Stimulated activated CD8-positive, alpha-beta memory T cell treated with anti-CD3 and anti-CD28 coated beads, Interleukin-15, amount 100 ng/mL, for 48 hours (primary cell): ENCODE results near the gene PI4K2A.
A peak's percentile ranks its signal among the peaks of the same experiment; 100 is the strongest.

Experiments used
- DNase-seq, 2 donors: peaks; one replicate each; pipeline ENCODE4 v3.0.0-alpha.2; 2020; ENCODE audit warnings: low read depth in 2 of 2

Gene PI4K2A

DNA sequence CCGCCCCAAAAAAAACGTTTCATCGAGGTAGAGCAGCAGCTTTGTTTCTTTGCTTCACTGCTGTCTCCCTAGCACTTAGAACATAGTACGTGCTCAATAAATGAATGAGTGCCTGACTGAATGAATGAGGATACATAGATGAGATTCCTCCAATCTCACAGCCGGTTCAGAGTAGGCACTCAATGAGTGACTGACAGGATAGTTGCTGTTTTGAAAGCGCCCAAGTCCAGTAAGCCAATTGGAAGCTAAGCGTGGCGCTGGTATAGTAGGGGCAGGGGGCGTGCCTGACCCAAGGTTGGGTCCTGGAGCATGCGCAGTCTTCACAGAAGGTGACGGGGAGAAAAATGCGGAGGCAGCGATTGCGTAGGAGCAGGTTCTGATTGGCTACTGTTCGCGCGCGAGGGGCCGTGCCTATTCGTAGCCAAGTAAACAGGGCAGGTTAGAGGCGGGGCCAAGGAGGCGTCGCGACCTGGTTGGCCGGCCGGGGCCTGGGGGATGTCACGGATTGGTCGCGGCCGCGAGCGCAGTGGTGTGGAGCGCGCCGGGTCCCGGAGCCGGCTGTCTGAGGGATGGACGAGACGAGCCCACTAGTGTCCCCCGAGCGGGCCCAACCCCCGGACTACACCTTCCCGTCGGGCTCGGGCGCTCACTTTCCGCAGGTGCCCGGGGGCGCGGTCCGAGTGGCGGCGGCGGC is at the start of gene PI4K2A:
TSS of gene PI4K2A (plus strand) at position 498 of the 694 bp plus-strand sequence. CDS start at position 570, 72 bp downstream.
- DNase-seq: peak; percentile 99

DNA sequence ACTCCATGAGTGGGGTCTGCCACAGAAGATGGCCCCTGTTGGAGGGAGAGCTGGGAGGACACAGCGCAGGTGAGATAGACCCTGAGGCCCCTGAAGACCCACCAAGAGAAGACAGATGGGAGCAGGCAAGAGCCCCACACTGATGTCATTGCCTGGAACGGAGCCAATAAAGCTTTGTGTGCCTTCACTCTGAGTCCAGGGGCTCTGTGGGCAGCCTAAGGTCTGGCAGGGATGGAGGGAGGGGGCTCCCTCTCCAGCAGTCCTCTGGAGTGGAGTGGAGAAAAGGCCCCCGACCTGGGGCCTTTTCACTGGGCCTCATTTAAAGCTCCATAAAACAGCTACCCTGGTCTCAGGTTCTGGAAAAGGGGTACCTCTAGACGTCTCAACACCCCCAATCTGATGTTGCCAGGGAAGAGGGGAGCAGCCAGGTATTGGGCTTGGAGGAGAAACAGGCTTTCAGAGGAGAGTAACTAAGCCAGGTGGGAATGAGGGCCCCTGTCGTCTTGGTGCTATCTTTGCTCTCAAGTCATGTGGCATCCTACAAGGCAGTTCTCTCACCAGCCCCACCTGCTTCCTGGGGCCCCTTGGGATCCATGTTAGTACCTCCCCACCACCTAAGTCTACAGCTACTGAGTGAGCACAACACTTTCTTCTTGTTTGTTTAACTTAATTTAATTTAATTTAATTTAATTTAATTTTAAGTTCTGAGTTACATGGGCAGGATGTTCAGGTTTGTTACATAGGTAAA is 49.5 kb upstream of the PI4K2A start:
- no peak for DNase-seq

DNA sequence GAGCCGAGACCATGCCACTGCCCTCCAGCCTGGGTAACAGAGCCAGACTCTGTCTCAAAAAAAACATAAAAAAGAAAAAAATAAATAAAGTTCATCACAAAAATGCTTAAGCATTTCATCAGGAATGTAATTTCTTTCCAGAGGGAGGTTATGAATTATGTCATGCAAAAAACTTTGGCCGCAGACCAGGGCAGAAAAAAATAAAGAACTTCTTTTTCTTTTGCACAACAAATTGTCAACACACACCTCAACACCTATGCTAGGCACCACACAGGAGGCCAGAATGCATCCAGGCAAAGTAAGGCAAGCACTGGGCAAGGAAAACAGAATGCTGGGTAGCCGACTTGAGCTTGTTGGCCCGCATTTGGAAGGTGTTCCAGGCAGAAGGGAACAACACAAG is 47.0 kb upstream of the PI4K2A start:
- DNase-seq: no peak

DNA sequence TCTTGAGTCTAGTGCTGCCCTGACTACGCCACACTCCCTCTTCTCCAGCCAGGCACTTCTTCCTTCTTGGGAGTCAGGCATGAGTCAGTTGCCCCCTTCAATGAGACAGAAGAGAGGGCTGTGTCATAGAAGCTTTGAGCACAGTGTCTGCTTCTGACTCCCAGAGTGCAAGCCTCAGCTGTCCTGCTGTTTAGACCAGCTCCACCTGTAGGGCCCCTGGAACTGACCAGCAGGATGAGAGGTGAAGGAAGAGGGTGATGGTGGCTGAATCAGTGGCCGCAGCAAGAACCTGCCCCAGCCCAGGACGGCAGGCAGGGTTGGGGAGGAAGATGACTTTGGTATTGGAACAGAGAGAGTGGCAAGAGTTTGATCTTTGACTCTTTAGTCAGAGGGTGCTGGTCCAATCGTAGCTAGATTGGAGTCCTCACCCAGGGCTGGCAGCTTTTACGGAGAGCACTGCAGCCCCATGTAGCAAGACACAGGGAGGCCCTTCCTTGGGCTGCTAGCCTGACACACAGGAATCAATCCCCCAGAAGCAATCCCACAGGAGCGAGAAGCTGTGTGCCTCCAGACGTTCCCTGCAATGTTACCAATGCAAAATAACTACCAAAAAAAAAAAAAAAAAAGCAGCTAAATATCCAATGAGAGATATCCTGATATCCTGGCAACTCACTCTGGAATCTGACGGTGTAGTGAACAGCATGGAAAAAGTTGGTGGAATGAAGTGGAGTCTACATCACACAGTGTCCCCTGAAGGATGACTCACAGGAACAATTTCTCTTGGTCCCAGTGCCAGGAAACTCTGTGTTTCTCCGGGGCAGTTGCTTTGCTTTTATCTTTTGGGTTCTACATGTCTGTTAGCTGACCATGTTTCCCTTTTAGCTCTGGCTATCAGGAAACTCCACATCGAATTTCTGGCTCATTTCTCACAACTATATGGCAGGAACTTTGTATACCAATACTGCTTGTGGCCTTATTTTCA is 44.1 kb upstream of the PI4K2A start:
- DNase-seq: no peak

DNA sequence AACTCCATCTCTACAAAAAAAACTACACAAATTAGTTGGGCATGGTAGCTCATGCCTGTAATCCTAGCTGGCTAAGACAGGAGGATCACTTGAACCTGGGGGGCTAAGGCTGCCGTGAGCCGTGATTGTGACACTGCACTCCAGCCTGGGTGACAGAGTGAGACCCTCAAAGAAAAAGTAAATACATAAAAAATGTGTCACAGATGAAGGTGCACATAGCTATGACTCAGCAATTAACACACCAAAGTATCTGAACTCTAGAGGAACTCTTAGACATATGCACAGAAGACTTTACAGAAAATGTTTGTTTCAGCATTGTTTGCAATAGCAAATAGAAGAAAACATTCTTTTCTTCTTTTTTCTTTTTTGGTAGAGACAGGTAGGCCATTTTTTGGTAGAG is 42.7 kb upstream of the PI4K2A start:
- no peak for DNase-seq

DNA sequence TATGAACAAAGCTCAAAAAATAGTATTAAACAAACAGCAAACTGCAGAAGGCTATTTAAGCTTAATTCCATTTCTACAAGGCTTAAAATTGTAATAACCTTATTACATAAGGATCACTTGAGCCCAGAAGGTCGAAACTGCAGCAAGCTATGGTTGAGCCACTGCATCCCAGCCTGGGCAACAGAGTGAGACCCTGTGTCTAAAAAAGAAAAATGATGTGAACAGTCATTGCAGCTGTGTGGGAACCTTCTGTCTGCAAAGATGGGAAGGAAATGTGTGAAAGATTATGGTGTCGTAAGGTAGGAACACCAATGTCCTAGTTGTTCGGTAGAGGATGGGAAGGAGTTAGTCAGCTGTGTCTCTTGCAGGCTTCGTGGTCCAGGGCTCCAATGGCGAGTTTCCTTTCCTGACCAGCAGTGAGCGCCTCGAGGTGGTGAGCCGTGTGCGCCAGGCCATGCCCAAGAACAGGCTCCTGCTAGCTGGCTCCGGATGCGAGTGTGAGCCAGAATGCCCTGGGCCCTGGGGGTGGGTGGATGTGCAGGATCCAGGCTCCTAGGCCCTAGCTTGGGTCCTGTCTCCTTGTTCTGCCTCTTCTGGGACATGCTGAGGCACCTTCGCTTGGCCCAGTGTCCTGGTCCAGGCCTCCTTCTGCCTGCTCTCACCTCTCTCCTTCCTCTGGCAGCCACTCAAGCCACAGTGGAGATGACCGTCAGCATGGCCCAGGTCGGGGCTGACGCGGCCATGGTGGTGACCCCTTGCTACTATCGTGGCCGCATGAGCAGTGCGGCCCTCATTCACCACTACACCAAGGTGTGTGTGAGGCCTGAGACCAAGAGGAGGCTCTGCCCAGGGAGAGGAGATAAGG is 41.8 kb upstream of the PI4K2A start:
- no peak for DNase-seq

DNA sequence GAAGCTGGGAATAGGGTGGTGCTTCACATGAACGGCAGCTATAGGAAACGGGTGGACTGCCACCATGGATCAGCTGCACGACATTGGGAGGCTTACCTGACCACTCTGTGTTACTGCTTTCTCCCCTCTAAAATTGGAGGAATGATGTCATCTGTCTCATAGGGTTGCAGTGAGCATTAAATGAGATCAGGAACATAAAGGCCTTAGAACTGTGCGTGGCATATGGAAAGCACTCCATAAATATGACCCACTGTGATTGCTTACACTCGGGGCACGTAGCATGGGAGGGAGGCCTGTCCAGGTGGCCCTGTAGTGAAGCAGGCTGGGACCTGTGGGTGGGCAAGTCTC is 41.2 kb upstream of the PI4K2A start:
- DNase-seq: no peak

DNA sequence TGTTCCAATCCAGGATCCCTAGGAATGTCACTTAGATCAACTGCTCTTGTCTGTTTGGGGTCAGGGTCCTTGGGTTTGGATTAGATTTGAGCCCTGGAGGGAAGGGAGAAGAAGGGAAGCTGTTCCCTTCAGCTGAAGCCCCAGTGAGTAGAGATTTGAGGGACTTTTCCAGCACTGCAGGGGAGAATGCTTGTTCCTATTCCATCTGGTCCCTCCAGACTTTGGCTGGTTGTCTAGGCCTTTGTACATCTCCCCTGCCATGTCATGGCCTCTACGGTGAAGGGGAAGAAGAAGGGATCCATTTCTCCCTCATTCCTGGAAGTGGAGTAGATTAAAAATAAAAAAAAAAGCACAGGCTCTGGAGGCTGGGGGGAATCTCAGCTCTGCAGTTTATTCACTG is 39.9 kb upstream of the PI4K2A start:
- no peak for DNase-seq

DNA sequence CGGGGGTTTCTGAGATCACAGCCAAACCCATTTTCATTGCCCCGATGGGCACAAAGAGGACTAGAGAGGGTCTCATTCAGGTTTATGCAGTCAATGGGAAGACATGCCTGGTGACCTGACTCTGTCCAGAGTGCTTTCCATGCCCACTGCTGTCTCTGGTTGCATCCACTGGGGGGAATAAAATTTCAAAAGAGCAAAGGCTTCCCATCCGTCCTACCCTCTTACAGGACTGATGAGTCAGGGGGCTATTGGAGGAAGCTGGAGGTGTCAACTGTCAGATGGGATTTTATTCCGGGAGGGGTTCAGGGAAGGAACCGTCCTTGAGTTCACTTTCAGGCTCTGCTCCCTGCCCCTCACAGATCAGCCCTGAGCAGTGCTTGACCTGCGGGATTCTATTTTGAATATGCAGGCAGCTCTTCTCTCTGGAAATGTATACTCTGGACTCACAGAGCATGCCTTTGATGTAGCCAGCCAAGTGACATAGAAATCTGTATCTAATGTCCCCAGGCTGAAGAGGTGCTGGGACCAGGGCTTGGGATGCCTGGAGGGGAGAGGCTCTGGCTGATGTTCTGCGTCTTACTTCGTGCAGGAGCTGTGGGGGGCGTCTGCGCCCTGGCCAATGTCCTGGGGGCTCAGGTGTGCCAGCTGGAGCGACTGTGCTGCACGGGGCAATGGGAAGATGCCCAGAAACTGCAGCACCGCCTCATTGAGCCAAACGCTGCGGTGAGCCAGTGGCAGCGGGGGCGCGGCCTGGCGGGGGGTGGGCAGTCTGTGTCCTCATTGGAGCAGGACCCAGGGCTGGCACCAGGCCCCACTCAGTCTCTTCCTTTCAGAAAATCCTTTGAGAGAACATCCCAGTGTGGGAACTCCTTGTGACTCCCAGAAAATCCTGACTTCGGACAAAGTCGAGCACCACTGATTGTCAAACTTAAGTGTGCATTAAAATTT is 38.9 kb upstream of the PI4K2A start:
- DNase-seq: no peak

DNA sequence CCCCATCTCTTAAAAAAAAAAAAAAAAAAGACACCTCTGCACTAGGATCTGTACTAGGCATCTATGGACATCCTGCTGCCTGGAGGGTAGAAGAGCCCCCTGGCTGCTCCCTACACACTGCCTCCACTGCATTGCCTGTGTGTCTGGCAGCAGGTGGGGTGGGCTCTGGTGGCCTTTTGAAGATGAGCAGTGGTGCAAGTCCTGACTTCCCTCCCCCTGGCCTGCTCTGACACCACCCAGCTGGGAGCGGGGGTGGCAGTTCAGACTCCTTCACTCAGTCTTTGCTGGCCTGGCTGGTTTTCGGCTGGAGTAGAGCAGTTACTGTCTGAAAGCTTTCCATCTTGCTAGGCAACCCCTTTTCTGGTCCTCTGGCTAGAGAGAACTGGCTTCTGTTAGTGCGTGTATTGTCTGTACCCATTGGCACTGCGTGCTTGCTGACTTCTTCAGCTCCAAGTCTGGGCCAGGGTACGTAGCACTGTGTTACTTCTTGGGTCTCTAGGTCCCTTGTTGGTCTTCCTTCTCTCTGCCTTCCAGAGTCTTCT is 33.3 kb upstream of the PI4K2A start:
- DNase-seq: no peak

DNA sequence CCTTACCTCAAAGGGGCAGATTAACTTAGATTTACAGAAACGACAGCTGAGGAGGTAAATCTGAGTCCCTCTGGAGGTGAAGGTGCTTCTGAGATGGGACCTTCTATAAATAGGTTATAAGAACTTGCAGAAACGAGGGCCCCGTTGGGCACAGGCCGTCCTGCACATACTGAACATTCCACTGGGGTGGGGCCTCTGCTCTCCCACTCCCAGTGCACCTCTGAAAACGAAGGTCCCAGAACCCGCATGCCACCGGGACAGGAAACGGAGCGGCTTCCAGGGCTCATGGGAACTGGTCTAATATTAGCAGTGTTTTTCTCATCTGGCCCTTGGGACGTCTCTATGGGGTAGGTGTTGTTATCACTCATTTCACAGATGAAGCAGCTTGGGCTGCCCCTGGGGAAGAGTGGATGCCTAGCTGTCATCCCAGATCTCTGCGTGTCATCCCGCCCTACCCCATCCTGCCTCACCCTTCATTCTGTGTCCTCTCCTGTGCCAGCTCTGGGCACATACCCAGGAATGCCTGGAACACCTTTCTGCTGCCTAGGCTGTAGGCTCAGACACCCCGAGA is 31.4 kb upstream of the PI4K2A start:
- no peak for DNase-seq

DNA sequence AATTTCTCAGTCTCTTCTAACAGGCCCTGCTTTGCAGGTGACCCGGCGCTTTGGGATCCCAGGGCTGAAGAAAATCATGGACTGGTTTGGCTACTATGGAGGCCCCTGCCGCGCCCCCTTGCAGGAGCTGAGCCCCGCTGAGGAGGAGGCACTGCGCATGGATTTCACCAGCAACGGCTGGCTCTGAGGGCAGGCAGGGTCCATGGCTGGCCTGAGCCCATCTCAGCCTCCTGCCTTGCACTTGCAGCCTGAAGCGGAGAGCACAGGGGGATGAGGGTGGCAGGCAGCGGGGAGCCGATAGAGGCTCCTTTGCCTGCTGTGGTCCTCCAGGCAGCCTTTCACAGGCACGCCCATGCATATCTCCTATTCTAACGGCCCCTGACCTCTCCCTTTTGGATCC is 29.0 kb upstream of the PI4K2A start:
- DNase-seq: no peak

DNA sequence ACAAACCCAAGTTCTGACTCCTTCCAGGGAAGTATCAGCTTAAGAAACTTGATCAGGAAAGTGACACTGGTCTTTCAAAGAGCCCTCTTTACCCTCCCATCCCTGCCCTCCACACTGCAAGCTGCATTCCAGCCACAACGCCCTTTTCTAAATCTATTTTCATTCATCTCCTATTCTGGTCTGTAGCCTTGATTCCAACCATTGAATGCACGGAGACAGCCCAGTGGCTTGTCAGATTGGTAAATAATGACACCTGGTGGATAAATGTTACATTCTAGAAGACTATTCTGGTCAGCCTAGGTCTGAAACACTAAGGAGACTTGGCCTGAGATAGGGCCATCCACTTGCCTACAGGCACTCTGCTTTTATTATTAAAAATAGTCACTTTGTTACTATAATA is 28.1 kb upstream of the PI4K2A start:
- DNase-seq: no peak

DNA sequence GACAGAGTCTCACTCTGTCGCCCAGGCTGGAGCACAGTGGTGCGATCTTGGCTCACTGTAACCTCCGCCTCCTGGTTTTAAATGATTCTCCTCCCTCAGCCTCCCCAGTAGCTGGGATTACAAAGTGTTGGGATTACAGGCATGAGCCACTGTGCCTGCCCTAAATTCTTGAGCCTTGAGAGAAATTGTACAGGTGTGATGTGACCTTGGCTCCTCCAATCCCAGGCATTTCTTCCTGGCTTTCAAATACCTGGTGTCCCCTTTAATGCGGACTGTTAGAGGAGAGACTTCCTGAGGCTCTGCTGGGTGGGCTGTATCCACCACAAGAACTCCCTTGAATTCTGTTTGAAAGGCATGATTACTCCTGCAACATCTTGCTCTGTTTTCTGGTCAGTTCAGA is 22.2 kb upstream of the PI4K2A start:
- no peak for DNase-seq

DNA sequence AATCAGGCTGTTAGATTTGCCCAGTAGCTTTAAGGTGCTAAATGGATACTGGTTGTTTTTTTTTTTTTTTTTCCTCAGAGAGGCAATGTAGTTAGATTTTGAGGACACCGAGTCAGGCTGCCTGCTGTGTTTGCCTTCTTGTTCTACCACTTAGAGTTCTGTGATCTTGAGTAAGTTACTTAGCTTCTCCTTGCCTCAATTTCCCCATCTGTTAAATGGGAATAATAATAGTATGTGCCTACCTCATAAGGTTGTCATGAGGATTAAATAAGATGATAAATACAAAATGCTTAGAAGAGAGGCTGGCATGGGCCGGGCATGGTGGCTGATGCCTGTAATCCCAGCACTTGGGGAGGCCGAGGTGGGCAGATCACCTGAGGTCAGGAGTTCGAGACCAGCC is 21.7 kb upstream of the PI4K2A start:
- DNase-seq: no peak

DNA sequence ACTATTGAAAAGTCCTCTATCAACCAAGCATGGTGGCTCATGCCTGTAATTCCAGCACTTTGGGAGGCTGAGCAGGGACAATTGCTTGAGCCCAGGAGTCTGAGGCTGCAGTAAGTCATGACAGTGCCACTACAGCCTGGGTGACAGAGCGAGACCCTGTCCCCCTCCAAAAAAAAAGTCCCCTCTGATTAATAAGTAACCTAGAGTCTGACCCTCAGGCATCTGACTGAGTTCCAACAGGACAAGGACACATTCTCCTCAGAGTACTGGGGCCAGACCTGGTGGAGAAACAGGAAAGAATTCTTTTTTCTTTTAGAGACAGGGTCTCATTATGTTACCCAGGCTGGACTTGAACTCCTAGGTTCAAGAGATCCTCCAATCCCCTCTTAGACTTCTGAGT is 17.2 kb upstream of the PI4K2A start:
- DNase-seq: no peak

DNA sequence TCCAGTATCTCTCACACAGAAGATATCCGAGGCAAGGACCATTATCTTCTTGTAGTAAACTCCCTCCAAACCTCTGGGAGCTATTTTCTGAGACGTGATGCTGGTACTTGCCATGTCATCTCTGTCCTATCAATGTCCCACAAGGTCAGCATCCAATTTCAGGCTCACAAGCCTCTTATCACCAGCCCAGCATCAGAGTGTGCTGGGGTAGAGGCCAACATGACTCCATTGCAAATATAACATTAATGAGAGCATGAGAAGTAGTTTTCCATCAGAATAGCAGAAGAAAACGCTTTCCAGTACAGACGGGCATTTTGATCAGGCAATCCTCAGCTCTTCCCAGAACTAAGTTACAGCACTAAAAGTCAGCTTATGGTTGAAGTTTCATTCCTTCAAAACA is 12.7 kb upstream of the PI4K2A start:
- no peak for DNase-seq

DNA sequence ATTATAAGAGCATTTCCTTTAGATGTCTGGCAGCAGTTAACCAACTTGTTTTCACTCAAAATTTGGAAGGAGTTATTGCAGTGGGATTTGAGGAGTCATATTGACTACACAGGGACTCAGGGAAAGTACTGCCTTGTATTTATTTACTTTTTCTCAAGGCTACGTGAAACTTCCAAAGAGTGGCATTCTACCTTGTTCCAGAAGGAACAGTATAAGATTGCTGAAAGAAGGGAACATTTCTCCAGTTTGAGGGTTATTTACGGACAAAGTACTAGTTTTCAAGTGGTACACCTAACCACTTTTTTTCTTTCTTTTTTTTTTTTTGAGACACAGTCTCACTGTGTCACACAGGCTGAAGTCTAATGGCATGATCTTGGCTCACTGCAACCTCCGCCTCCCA is 12.2 kb upstream of the PI4K2A start:
- DNase-seq: no peak

DNA sequence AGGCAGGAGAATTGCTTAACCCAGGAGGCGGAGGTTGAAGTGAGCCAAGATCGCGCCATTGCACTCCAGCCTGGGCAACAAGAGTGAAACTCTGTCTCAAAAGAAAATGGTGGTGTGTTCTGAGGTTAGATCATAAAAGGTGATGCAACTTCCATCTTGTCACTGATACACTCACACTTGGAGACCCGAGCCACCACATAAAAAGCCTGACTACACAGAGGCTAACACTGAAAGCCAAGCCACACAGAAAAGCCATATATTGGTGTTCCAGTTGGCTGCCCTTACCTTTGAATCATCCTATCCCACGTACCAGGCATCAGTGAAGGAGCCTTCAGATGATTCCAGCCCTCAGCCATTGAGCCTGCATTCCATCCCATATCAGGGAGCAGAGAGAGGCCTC is 11.2 kb upstream of the PI4K2A start:
- DNase-seq: no peak

DNA sequence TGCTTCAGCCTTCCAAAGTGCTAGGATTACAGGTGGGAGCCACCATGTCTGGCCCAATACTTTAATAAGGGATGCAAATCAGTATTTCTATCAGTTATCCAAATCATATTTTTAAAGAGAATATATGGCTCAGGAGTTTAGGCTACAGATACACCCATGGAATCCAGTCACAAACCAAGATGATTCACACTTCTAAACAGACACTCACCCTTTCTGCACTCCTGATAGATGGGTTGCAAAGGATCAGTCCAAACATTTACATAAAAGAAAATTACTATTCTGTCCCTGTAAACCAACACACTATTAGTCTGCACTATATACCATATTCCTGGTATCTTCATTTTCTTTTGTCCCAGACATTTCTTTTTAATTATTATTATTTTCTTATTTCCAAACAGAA is 9.4 kb upstream of the PI4K2A start:
- DNase-seq: no peak
